GM18505 (cell line): ENCODE measurements around the gene GIPR.
"Not testable (repeated sequence)": the region's sequence is repeated elsewhere in the genome, so short reads cannot be mapped to it uniquely, and the experiment has no call there.

Experiments
- ATAC-seq: cut with Tn5 transposase; IDR thresholded peaks from one replicate; pipeline ENCODE4 v1.9.1; 2021; ENCODE audit not compliant: unreplicated experiment
- POLR2A ChIP-seq: IDR thresholded peaks from 4 replicates; pipeline ENCODE4 v1.6.1; 2011; ENCODE audit warnings: borderline replicate concordance; ENCODE audit not compliant: insufficient read depth, insufficient read length; ENCODE audit errors: extremely low read depth

GIPR gene

GRCh38 chr19:45717131-45717982 is 49.3 kb downstream of the GIPR start:
- peak; percentile 44 for TF ChIP-seq POLR2A
- peak; percentile 88 for ATAC-seq

DNA sequence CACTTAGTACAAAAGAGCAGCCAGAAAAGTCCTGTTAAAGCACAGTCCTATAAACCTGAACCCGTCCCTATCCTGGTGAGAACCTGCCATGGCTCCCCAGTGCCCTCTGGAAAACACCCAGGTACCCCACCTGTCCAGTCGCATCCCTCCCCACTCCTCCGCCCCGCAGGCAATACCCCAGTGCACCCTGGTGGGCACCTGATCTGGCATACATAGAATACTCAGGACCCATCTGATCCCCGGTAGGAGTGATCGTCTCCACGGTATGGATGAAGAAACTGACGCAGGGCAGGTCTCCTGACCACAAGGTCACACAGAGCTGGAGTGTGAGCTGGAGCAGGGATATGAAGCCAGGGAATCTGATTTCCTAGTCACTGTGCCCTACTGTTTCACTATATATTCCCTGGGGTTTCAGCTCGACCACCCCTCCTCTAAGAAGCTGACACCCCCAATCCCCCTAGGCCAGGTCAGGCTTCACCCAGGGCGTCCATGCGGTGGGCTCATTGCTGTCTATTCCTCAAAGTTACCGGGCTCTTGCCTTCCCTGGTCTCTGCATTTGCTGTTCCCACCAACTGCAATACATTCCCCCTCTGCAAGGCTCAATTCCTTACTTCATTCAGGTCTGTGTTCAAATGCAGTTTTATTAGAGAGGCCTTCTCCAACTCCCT is 50.1 kb downstream of the GIPR start:
- no peak for ATAC-seq
- peak; percentile 18 for TF ChIP-seq POLR2A

GRCh38 chr19:45720065-45720464 is 52.0 kb downstream of the GIPR start:
- not testable (repeated sequence) for ATAC-seq

GRCh38 chr19:45728683-45729082 is 60.7 kb downstream of the GIPR start:
- not testable (repeated sequence) for ATAC-seq

GRCh38 chr19:45729800-45730290 is 61.8 kb downstream of the GIPR start:
- no peak for TF ChIP-seq POLR2A
- no peak for ATAC-seq

DNA sequence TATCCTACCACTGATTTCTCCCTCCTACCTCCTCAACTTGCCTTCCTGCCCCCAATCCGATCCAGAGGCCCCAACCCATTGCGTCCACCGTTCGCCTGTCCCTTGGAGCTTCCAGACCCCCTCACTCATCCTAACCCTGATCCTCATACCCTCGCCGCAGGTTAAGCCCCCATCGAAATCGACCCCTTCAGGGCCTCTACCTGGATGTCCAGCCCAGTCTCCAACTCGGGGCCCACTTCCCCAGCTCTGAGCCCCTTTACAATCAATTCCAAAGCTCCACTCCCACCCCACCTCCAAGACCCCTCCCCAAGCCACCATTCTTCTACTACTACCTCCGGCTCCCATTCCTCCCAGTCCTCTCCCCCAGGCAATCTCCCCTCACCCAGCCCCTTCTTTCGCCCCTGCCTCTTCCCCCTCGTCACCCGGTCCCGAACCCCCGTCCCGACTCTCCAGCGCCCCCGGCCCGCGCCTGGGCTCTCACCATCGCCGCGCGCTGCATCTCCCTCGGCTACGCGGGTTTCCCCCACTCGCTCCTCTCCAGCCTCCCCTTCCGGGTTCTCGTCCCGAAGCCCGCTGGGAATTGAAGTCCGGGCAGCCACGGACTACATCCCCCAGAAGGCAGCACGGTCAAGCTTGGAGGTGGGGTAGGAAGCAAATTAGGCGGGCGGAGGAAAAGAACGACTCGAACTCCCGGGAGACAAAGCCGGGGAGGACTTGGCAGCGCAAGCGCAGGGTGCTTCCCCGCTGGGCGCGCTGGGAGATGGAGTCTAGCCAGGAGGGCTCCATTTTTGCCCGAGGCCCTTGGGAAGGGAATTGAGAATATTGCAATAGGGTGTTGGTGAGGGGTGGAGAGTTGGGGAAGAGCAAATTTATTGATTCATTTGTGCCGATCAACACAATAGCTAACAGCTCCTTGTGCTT is 62.6 kb downstream of the GIPR start, which contains the start of gene FBXO46:
TSS of gene FBXO46 (minus strand) at position 529 of the 921 bp plus-strand sequence. CDS start 17,401 bp downstream, outside the sequence.
- TF ChIP-seq POLR2A, result peak; percentile 82
- peak; percentile 85 for ATAC-seq
